Pancreas (tissue), 10 donors: ENCODE measurements around the gene INHBB. TPM values are rescaled to one million over a fixed set of nuclear protein-coding genes. Genes with fewer than 3 reads are reported as not detected.
"Not testable (repeated sequence)": the region's sequence is repeated elsewhere in the genome, so short reads cannot be mapped to it uniquely, and the experiment has no call there.

Experiments used
- ATAC-seq, 4 donors: fragments of 200-7000 bp; cut with Tn5 transposase; one replicate each; pipeline versions ENCODE4 v1.8.0 to v1.9.1; 2020; ENCODE audit warnings: mild to moderate bottlenecking in 4 of 4, moderate library complexity in 4 of 4
- DNase-seq, 6 donors: peaks; one replicate each; pipeline ENCODE4 v3.0.0-alpha.2; 2020
- FAIRE-seq: peaks from 2 replicates; lab custom pipeline; 2012; peaks lifted over from hg19 to GRCh38; lab: Jason Lieb, UNC
- H3K27ac ChIP-seq, 4 donors: fragments of 200-600 bp; sonication (generic); 1 replicate in 3 of 4; 2 replicates in 1 of 4; pipeline versions ENCODE4 v1.5.0 to v1.8.0; 2020
- H3K27me3 ChIP-seq, 4 donors: fragments of 200-600 bp; one replicate each; pipeline ENCODE4 v1.8.0; 2021
- H3K36me3 ChIP-seq, 3 donors: fragments of 200-600 bp; sonication (generic) in 1 of 3; one replicate each; pipeline versions ENCODE4 v1.5.0 to v1.8.0; 2020 to 2021
- H3K4me1 ChIP-seq, 3 donors: fragments of 200-600 bp; one replicate each; pipeline ENCODE4 v1.8.0; 2021
- H3K4me3 ChIP-seq, 4 donors: fragments of 200-600 bp; sonication (generic) in 2 of 4; one replicate each; pipeline versions ENCODE4 v1.5.0 to v1.8.0; 2020 to 2021
- H3K9me3 ChIP-seq, 4 donors: fragments of 200-600 bp; one replicate each; pipeline ENCODE4 v1.8.0; 2021
- CTCF ChIP-seq, 4 donors: fragments of 200-600 bp; sonication (generic) in 3 of 4; IDR thresholded peaks; one replicate each; pipeline versions ENCODE4 v1.5.0 to v1.8.0; 2021; ENCODE audit warnings: antibody characterized with exemption in 4 of 4
- WGBS, 2 donors: extraction: QIAGEN DNeasy Blood & Tissue Kit; methylation state at CpG; one replicate each; pipeline ENCODE4 v1.1.7; 2013; 5-methylcytosine and 5-hydroxymethylcytosine counted together
- intact Hi-C, 3 donors: fragments of 100-400 bp; cut with DNase I; formaldehyde crosslinking; loops; one replicate each; pipeline versions ENCODE4 v1.11.1 to v1.14.2; 2022
- polyA plus RNA-seq, 2 donors: library from polyadenylated mRNA; stranded (reverse); fragments of 200-250 nt; gene quantifications; one replicate each; pipeline ENCODE4 v1.2.3, GENCODE V29; 2013
- total RNA-seq, 6 donors: library from RNA; stranded (reverse); fragmentation: NEBNext Ultra II Directional in 4 of 6; extraction: Animal tissue kit (Norgen Biotek cat#: 25700) in 4 of 6; gene quantifications; one replicate each; pipeline versions ENCODE4 v1.2.1 to v1.2.4, GENCODE V29; 2021 to 2023
- donor health status: healthy with polysubstance abuse.
- donor health status: DM: no; HTN: no; CAD: no; lungs with moderate emphysema.
- donor health status: DM: no; HTN: no; CAD: no.
- donor health status: control.
- donor health status: control.
- donor health status: Bipolar disorder and iron deficiency.
- donor health status: DM: yes; HTN: yes; CAD: no.
- donor health status: DM: no; HTN: no; CAD: no.
- donor health status: DM: no; HTN: no; CAD: no.
- donor health status: DM: yes; HTN: yes; CAD: no.

Gene INHBB
- total and polyA plus RNA-seq, 8 donors = 0.59 to 5.1 (median 2.5) TPM

DNA sequence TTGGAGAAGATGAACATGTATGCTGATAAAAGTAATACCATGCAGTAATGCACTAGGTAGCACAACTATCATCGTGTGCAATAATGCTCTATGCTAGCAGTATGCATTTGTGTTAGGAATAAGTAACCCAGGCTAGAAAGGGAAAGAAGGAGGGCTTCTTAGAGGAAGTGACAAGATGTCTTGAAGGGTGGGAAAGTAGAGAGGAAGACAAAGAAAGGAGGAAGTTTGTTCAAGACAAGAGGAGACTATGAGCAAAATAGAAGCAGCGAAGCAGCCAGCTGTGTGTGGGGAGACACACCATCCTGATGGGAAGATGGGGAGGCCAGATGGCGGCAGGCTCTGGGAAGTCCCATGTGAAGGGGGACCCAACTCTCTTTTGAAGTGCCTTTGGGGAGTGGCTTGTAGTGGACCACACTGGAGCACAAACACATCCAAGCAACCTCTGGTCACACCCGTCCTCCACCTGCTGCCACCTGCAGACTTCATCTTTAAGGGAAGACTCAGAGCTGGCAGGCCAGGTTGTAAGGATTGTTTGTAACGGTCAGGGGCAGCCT, 39.9 kb upstream of the INHBB start:
- H3K27ac ChIP-seq = no peak overlapping the region
- TF ChIP-seq CTCF (IDR thresholded peaks at IDR 0.05) = no peak
- H3K4me3 ChIP-seq = no peak overlapping the region
- H3K4me1 ChIP-seq = no peaks in the 10 kb centered on the region
- H3K9me3 ChIP-seq = no peaks in the 10 kb centered on the region
- WGBS, 2 donors = 92 to 96% methylated on average over 5 of the region's 5 CpGs
- ATAC-seq = no peak
- H3K36me3 ChIP-seq = no peaks in the 10 kb centered on the region
- no peak for FAIRE-seq
- intact Hi-C loops = no loop called here
- DNase-seq = no peak
- no peaks in the 10 kb centered on the region for H3K27me3 ChIP-seq

GRCh38 chr2:120307482-120307881, 38.5 kb upstream of the INHBB start:
- intact Hi-C loops = no loop called here
- no peak for DNase-seq
- no peaks in the 10 kb centered on the region for H3K9me3 ChIP-seq
- no peak for ATAC-seq
- FAIRE-seq = no peak
- no peaks in the 10 kb centered on the region for H3K27me3 ChIP-seq
- no peak for TF ChIP-seq CTCF (IDR thresholded peaks at IDR 0.05)
- peaks cover 0 to 3% (median under 1%) of the 10 kb centered on the region in 3 donors for H3K4me1 ChIP-seq
- H3K4me3 ChIP-seq = no peak overlapping the region
- WGBS, 2 donors = 77 to 79% methylated on average over 7 of the region's 7 CpGs
- no peaks in the 10 kb centered on the region for H3K36me3 ChIP-seq
- no peak overlapping the region for H3K27ac ChIP-seq

GRCh38 chr2:120308038-120308910, 37.7 kb upstream of the INHBB start:
- Histone ChIP-seq H3K9me3 (no peaks in the 10 kb centered on the region), H3K36me3 (no peaks in the 10 kb centered on the region), H3K27ac (no peak overlapping the region), H3K4me3 (no peak overlapping the region), H3K4me1 (peaks cover 3 to 5% (median 3%) of the 10 kb centered on the region in 3 donors), H3K27me3 (no peaks in the 10 kb centered on the region)
- intact Hi-C loops = no loop called here
- DNase-seq (no peak), FAIRE-seq (no peak), ATAC-seq (no peak)
- no peak for TF ChIP-seq CTCF (IDR thresholded peaks at IDR 0.05)
- WGBS, 2 donors = 88 to 90% methylated on average over 16 of the region's 16 CpGs

- DNase-seq = no peak
- intact Hi-C loops = loop anchor here in 1 of 3 donors (10.0 kb wide), 1 partner anchor 365 kb away; no protein-coding TSS in a partner anchor
- no peak overlapping the region for H3K27ac ChIP-seq
- no peak overlapping the region for H3K4me3 ChIP-seq
- no peak for ATAC-seq
- no peak for TF ChIP-seq CTCF (IDR thresholded peaks at IDR 0.05)
- FAIRE-seq = no peak
- 94 to 96% methylated on average over 6 of the region's 6 CpGs for whole genome bisulfite sequencing, 2 donors
- H3K4me1 ChIP-seq = peaks cover 3 to 7% (median 5%) of the 10 kb centered on the region in 3 donors
- H3K36me3 ChIP-seq = no peaks in the 10 kb centered on the region
- H3K27me3 ChIP-seq = no peaks in the 10 kb centered on the region
- no peaks in the 10 kb centered on the region for H3K9me3 ChIP-seq
Measured at GRCh38 chr2:120310136-120310535, 35.8 kb upstream of the INHBB start.

- not testable (repeated sequence) for H3K27ac ChIP-seq, H3K36me3 ChIP-seq, H3K9me3 ChIP-seq, DNase-seq, FAIRE-seq, ATAC-seq, H3K4me3 ChIP-seq, H3K27me3 ChIP-seq, H3K4me1 ChIP-seq
- WGBS, 2 donors = 92 to 94% methylated on average over 8 of the region's 8 CpGs
- intact Hi-C loops = loop anchor here in 1 of 3 donors (10.0 kb wide), 1 partner anchor 364 kb away; no protein-coding TSS in a partner anchor
Measured at GRCh38 chr2:120310841-120311240, 35.1 kb upstream of the INHBB start.
